LNCAP (cell line): ENCODE measurements around the gene DCTN3.

Experiments
- CTCF ChIP-seq: fragments of 450-650 bp; IDR thresholded peaks from 2 replicates; pipeline ENCODE4 v1.5.1; 2017; ENCODE audit warnings: mild to moderate bottlenecking

DCTN3 gene

GRCh38 chr9:34651876-34652601 is 31.7 kb upstream of the DCTN3 start, which contains the start of gene IL11RA:
Gene IL11RA, plus strand, starts transcription at chr9:34652185. Its CDS starts 3,033 bp downstream, at chr9:34655218.
- TF ChIP-seq CTCF = peak; percentile 12; the same call in 1 of the 2 replicates

- TF ChIP-seq CTCF = no peak
Observed at GRCh38 chr9:34651321-34651720, 31.0 kb upstream of the DCTN3 start.

GRCh38 chr9:34650816-34651215 is 30.5 kb upstream of the DCTN3 start:
- no peak for TF ChIP-seq CTCF

GRCh38 chr9:34648673-34649072 is 28.4 kb upstream of the DCTN3 start:
- no peak for TF ChIP-seq CTCF

GRCh38 chr9:34647651-34648050 is 27.4 kb upstream of the DCTN3 start:
- TF ChIP-seq CTCF = no peak

- no peak; the same call in 1 of the 2 replicates for TF ChIP-seq CTCF
Observed at GRCh38 chr9:34647084-34647403, 26.7 kb upstream of the DCTN3 start.

GRCh38 chr9:34646211-34647083 is 26.2 kb upstream of the DCTN3 start, which contains the start of gene GALT:
Gene GALT, plus strand, starts transcription at chr9:34646675. Its CDS starts 30 bp downstream, at chr9:34646705.
- peak; percentile 57 for TF ChIP-seq CTCF
